Karpas-422 (cell line): ENCODE results near the gene LSAMP. TPM values are rescaled to one million over a fixed set of nuclear protein-coding genes. Genes with fewer than 3 reads are reported as not detected.

ENCODE experiments used
- DNase-seq: peaks from one replicate; pipeline ENCODE4 v3.0.0-alpha.2; 2015
- H2AFZ ChIP-seq: fragments of 200-600 bp; sonication (generic); 2 replicates; pipeline ENCODE4 v1.6.1; 2014; ENCODE audit warnings: antibody characterized with exemption, low read length, mixed read lengths
- H3K27ac ChIP-seq: fragments of 200-600 bp; sonication (generic); 2 replicates; pipeline ENCODE4 v1.5.1; 2014; ENCODE audit warnings: mild to moderate bottlenecking, low read length, moderate library complexity
- H3K27me3 ChIP-seq: fragments of 200-600 bp; sonication (generic); 2 replicates; pipeline ENCODE4 v1.6.1; 2014; ENCODE audit warnings: low read length, mixed read lengths
- H3K36me3 ChIP-seq: fragments of 200-600 bp; sonication (generic); 2 replicates; pipeline ENCODE4 v1.6.1; 2014; ENCODE audit warnings: low read length, mixed read lengths; ENCODE audit not compliant: insufficient read depth
- H3K4me1 ChIP-seq: fragments of 200-600 bp; sonication (generic); 2 replicates; pipeline ENCODE4 v1.6.1; 2014; ENCODE audit warnings: mild to moderate bottlenecking, low read length, mixed read lengths
- H3K4me2 ChIP-seq: fragments of 200-600 bp; sonication (generic); 2 replicates; pipeline ENCODE4 v1.6.1; 2014; ENCODE audit warnings: low read length, low read depth, mild to moderate bottlenecking; ENCODE audit not compliant: poor library complexity, severe bottlenecking
- H3K4me3 ChIP-seq: fragments of 200-600 bp; sonication (generic); 2 replicates; pipeline ENCODE4 v1.5.1; 2014; ENCODE audit warnings: mild to moderate bottlenecking, antibody characterized with exemption, low read length, mixed read lengths
- H3K79me2 ChIP-seq: fragments of 200-600 bp; sonication (generic); 2 replicates; pipeline ENCODE4 v1.6.1; 2014; ENCODE audit warnings: mild to moderate bottlenecking, low read length, mixed read lengths
- H3K9ac ChIP-seq: fragments of 200-600 bp; sonication (generic); 2 replicates; pipeline ENCODE4 v1.6.0; 2014; ENCODE audit warnings: low read length
- H3K9me2 ChIP-seq: fragments of 200-600 bp; sonication (generic), shearing (Covaris generic); replicated peaks from 2 replicates; pipeline ENCODE4 v1.6.0; 2014; ENCODE audit warnings: mild to moderate bottlenecking, low read length, moderate library complexity; ENCODE audit not compliant: insufficient read depth
- H3K9me3 ChIP-seq: fragments of 300-700, 200-600 bp; sonication (generic); 2 replicates; pipeline ENCODE4 v1.6.1; 2014; ENCODE audit warnings: low read length, mixed read lengths
- H4K20me1 ChIP-seq: fragments of 200-600 bp; sonication (generic); 2 replicates; pipeline ENCODE4 v1.6.1; 2014; ENCODE audit warnings: mild to moderate bottlenecking, antibody characterized with exemption, low read length, low read depth; ENCODE audit not compliant: insufficient read depth
- total RNA-seq: library from RNA; depleted of rRNA; stranded (reverse); fragments of >200 nt; shearing (Covaris generic); gene quantifications from 2 replicates; pipeline ENCODE4 v1.2.3, GENCODE V29; 2014; ENCODE audit warnings: low replicate concordance

LSAMP gene
- total RNA-seq, 1 experiment from 2014 or later: not detected

GRCh38 chr3:116135457-116136085, 309.7 kb downstream of the LSAMP start:
- H3K4me1 ChIP-seq: no peaks in the 10 kb centered on the region
- H4K20me1 ChIP-seq: no peaks in the 10 kb centered on the region
- no peak overlapping the region for H3K9ac ChIP-seq
- no peak overlapping the region for H3K4me2 ChIP-seq
- no peaks in the 10 kb centered on the region for H3K36me3 ChIP-seq
- H3K4me3 ChIP-seq: no peak overlapping the region
- no peaks in the 10 kb centered on the region for H3K27me3 ChIP-seq
- H3K9me3 ChIP-seq: no peaks in the 10 kb centered on the region
- H3K27ac ChIP-seq: no peak overlapping the region
- no peak overlapping the region for H2AFZ ChIP-seq
- no peaks in the 10 kb centered on the region for H3K79me2 ChIP-seq
- no peak for DNase-seq
- H3K9me2 ChIP-seq: no peaks in the 10 kb centered on the region

GRCh38 chr3:116129187-116129946, 315.9 kb downstream of the LSAMP start:
- Histone ChIP-seq H3K4me2 (no peak overlapping the region), H2AFZ (no peak overlapping the region), H3K27me3 (no peaks in the 10 kb centered on the region), H3K27ac (no peak overlapping the region), H3K9me3 (no peaks in the 10 kb centered on the region), H3K4me3 (no peak overlapping the region), H4K20me1 (no peaks in the 10 kb centered on the region), H3K9ac (no peak overlapping the region), H3K79me2 (no peaks in the 10 kb centered on the region), H3K9me2 (no peaks in the 10 kb centered on the region), H3K4me1 (no peaks in the 10 kb centered on the region), H3K36me3 (no peaks in the 10 kb centered on the region)
- DNase-seq: no peak

GRCh38 chr3:116127464-116127863, 317.8 kb downstream of the LSAMP start:
- DNase-seq: no peak
- H4K20me1 ChIP-seq: no peaks in the 10 kb centered on the region
- H3K27ac ChIP-seq: no peak overlapping the region
- H3K4me1 ChIP-seq: no peaks in the 10 kb centered on the region
- H3K9me2 ChIP-seq: no peaks in the 10 kb centered on the region
- H3K27me3 ChIP-seq: no peaks in the 10 kb centered on the region
- no peak overlapping the region for H3K4me3 ChIP-seq
- no peaks in the 10 kb centered on the region for H3K9me3 ChIP-seq
- no peak overlapping the region for H3K4me2 ChIP-seq
- H3K9ac ChIP-seq: no peak overlapping the region
- H3K79me2 ChIP-seq: no peaks in the 10 kb centered on the region
- no peaks in the 10 kb centered on the region for H3K36me3 ChIP-seq
- H2AFZ ChIP-seq: no peak overlapping the region

GRCh38 chr3:116124166-116124565, 321.1 kb downstream of the LSAMP start:
- Histone ChIP-seq H3K79me2 (no peaks in the 10 kb centered on the region), H4K20me1 (no peaks in the 10 kb centered on the region)

GRCh38 chr3:116118475-116119169, 326.7 kb downstream of the LSAMP start:
- no peaks in the 10 kb centered on the region for H3K36me3 ChIP-seq
- no peak overlapping the region for H3K4me2 ChIP-seq
- no peaks in the 10 kb centered on the region for H3K27me3 ChIP-seq
- no peaks in the 10 kb centered on the region for H4K20me1 ChIP-seq
- no peaks in the 10 kb centered on the region for H3K4me1 ChIP-seq
- no peak for DNase-seq
- no peak overlapping the region for H3K9ac ChIP-seq
- H3K79me2 ChIP-seq: no peaks in the 10 kb centered on the region
- no peak overlapping the region for H3K4me3 ChIP-seq
- no peaks in the 10 kb centered on the region for H3K9me3 ChIP-seq
- H3K9me2 ChIP-seq: no peaks in the 10 kb centered on the region
- no peak overlapping the region for H2AFZ ChIP-seq
- H3K27ac ChIP-seq: no peak overlapping the region

More at GRCh38 chr3:116124166-116124565, 321.1 kb downstream of the LSAMP start:
- Histone ChIP-seq H3K27me3 (no peaks in the 10 kb centered on the region), H3K27ac (no peak overlapping the region), H3K4me2 (no peak overlapping the region), H2AFZ (no peak overlapping the region), H3K9me3 (no peaks in the 10 kb centered on the region), H3K9me2 (no peaks in the 10 kb centered on the region), H3K4me1 (no peaks in the 10 kb centered on the region), H3K9ac (no peak overlapping the region), H3K36me3 (no peaks in the 10 kb centered on the region), H3K4me3 (no peak overlapping the region)
- no peak for DNase-seq

- Histone ChIP-seq H3K4me1 (no peaks in the 10 kb centered on the region), H3K27ac (no peak overlapping the region), H3K9ac (no peak overlapping the region), H3K4me3 (no peak overlapping the region), H3K4me2 (no peak overlapping the region), H3K9me2 (no peaks in the 10 kb centered on the region), H3K36me3 (no peaks in the 10 kb centered on the region), H2AFZ (no peak overlapping the region), H3K9me3 (no peaks in the 10 kb centered on the region), H3K27me3 (no peaks in the 10 kb centered on the region), H3K79me2 (no peaks in the 10 kb centered on the region), H4K20me1 (no peaks in the 10 kb centered on the region)
- no peak for DNase-seq
Observed at GRCh38 chr3:116114586-116114985, 330.7 kb downstream of the LSAMP start.

GRCh38 chr3:116112696-116113095, 332.6 kb downstream of the LSAMP start:
- Histone ChIP-seq H3K79me2 (no peaks in the 10 kb centered on the region), H3K4me1 (no peaks in the 10 kb centered on the region), H3K9me3 (no peaks in the 10 kb centered on the region), H3K9ac (no peak overlapping the region), H3K4me2 (no peak overlapping the region), H3K27me3 (no peaks in the 10 kb centered on the region), H3K4me3 (no peak overlapping the region), H3K36me3 (no peaks in the 10 kb centered on the region), H2AFZ (no peak overlapping the region), H3K27ac (no peak overlapping the region), H3K9me2 (no peaks in the 10 kb centered on the region), H4K20me1 (no peaks in the 10 kb centered on the region)
- DNase-seq: no peak

GRCh38 chr3:116111765-116112164, 333.5 kb downstream of the LSAMP start:
- no peaks in the 10 kb centered on the region for H3K27me3 ChIP-seq
- no peaks in the 10 kb centered on the region for H3K9me2 ChIP-seq
- no peak for DNase-seq
- H2AFZ ChIP-seq: no peak overlapping the region
- H3K4me2 ChIP-seq: no peak overlapping the region
- H3K79me2 ChIP-seq: no peaks in the 10 kb centered on the region
- H3K9ac ChIP-seq: no peak overlapping the region
- no peak overlapping the region for H3K4me3 ChIP-seq
- H3K36me3 ChIP-seq: no peaks in the 10 kb centered on the region
- no peaks in the 10 kb centered on the region for H3K9me3 ChIP-seq
- H3K4me1 ChIP-seq: no peaks in the 10 kb centered on the region
- H4K20me1 ChIP-seq: no peaks in the 10 kb centered on the region
- H3K27ac ChIP-seq: no peak overlapping the region
